GM12878 (cell line): ENCODE data around the gene ARHGAP26. TPM values are rescaled to one million over a fixed set of nuclear protein-coding genes. Genes with fewer than 3 reads are reported as not detected.

Experiments used
- ATAC-seq: fragments of 200-7000 bp; cut with Tn5 transposase; 3 replicates; pipeline ENCODE4 v1.9.1; 2020; ENCODE audit warnings: mild to moderate bottlenecking, moderate library complexity
- BruUV-seq: library from RNA; stranded (reverse); fragments of 400-500 nt; replicated peaks from 2 replicates; lab custom pipeline; 2021; lab: Mats Ljungman, UMichigan
- CTCF ChIA-PET: fragments of 300-600 bp; sonication (Branson Sonifier 250); formaldehyde crosslinking; extraction: SDS; loops from one replicate; lab custom pipeline; 2021; ENCODE audit warnings: inconsistent platforms; lab: Yijun Ruan, JAX
- POLR2A ChIA-PET: fragments of 350-600 bp; formaldehyde crosslinking; extraction: SDS; loops from one replicate; lab custom pipeline; 2021; ENCODE audit warnings: inconsistent platforms; lab: Charles Lee
- RAD21 ChIA-PET: fragments of 300-600 bp; sonication (Branson Sonifier 250); formaldehyde crosslinking; loops from one replicate; lab custom pipeline; 2023; ENCODE audit warnings: antibody characterized with exemption; ENCODE audit not compliant: unreplicated experiment; lab: Charles Lee
- SMC1A ChIA-PET: fragments of 300-600 bp; sonication (Branson Sonifier 250); formaldehyde crosslinking; loops from one replicate; lab custom pipeline; 2023; ENCODE audit not compliant: unreplicated experiment, uncharacterized antibody; lab: Charles Lee
- DNase-seq: peaks from one replicate; pipeline ENCODE4 v3.0.0-alpha.2; 2011; ENCODE audit warnings: low read depth, low spot score
- FAIRE-seq: peaks from 3 replicates; lab custom pipeline; 2011; peaks lifted over from hg19 to GRCh38; lab: Jason Lieb, UNC
- H2AFZ ChIP-seq: 2 replicates; pipeline ENCODE4 v1.6.0; 2011; ENCODE audit warnings: low read depth, low read length, control low read depth; ENCODE audit not compliant: control insufficient read depth
- H3K27ac ChIP-seq: 2 replicates; pipeline ENCODE4 v1.5.1; 2011; ENCODE audit warnings: control low read depth; ENCODE audit not compliant: control insufficient read depth, insufficient read depth
- H3K27me3 ChIP-seq, 2 experiments: replicated peaks in 1 of 2; 2 replicates each; pipeline versions ENCODE4 v1.6.0 to v1.6.1; 2011; ENCODE audit warnings: low read length in 1 of 2; ENCODE audit not compliant: control insufficient read depth in 2 of 2, insufficient read depth in 2 of 2
- H3K36me3 ChIP-seq, 2 experiments: 2 replicates each; pipeline ENCODE4 v1.5.1; 2011; ENCODE audit warnings: low read length in 1 of 2; ENCODE audit not compliant: control insufficient read depth in 2 of 2, insufficient read depth in 2 of 2
- H3K4me1 ChIP-seq: 2 replicates; pipeline ENCODE4 v1.6.1; 2011; ENCODE audit warnings: mild to moderate bottlenecking, low read length, moderate library complexity, mixed read lengths; ENCODE audit not compliant: control insufficient read depth, insufficient read depth
- H3K4me2 ChIP-seq: 2 replicates; pipeline ENCODE4 v1.6.0; 2011; ENCODE audit warnings: control low read depth; ENCODE audit not compliant: control insufficient read depth, insufficient read depth
- H3K4me3 ChIP-seq: fragments of 200-600 bp; sonication (generic); 2 replicates; pipeline ENCODE4 v1.5.1; 2016
- H3K79me2 ChIP-seq: 2 replicates; pipeline ENCODE4 v1.6.0; 2011; ENCODE audit warnings: low read length; ENCODE audit not compliant: control insufficient read depth, insufficient read depth
- H3K9ac ChIP-seq: 2 replicates; pipeline ENCODE4 v1.8.0; 2011; ENCODE audit warnings: low read length, control low read depth, mixed read lengths; ENCODE audit not compliant: control insufficient read depth, insufficient read depth
- H3K9me3 ChIP-seq: replicated peaks from 3 replicates; pipeline ENCODE4 v1.5.1; 2011; ENCODE audit warnings: mild to moderate bottlenecking, low read length; ENCODE audit not compliant: control insufficient read depth, insufficient read depth
- H4K20me1 ChIP-seq: 2 replicates; pipeline ENCODE4 v1.6.0; 2011; ENCODE audit not compliant: control insufficient read depth, insufficient read depth
- CBFB ChIP-seq: IDR thresholded peaks from 2 replicates; pipeline ENCODE4 v1.6.1; 2016; ENCODE audit warnings: antibody characterized with exemption, low read depth
- EP300 ChIP-seq, 2 experiments: fragments of 150-350 bp in 1 of 2; IDR thresholded peaks; 2 replicates each; pipeline ENCODE4 v1.6.1; 2011 to 2012; ENCODE audit warnings: low read depth in 2 of 2, low read length in 2 of 2, borderline replicate concordance in 1 of 2, improper control_type of control experiment in 1 of 2, inconsistent platforms in 1 of 2; ENCODE audit not compliant: control insufficient read depth in 1 of 2
- NRF1 ChIP-seq: conservative IDR thresholded peaks from 2 replicates; pipeline ENCODE4 v1.6.1; 2011; ENCODE audit warnings: mild to moderate bottlenecking, low read depth, low read length, improper control_type of control experiment
- RFX5 ChIP-seq: IDR thresholded peaks from 2 replicates; pipeline ENCODE4 v1.6.1; 2011; ENCODE audit warnings: low read depth, low read length, improper control_type of control experiment
- SIX5 ChIP-seq: IDR thresholded peaks from 2 replicates; pipeline ENCODE4 v1.6.1; 2011; ENCODE audit warnings: mild to moderate bottlenecking, low read depth, low read length, moderate library complexity; ENCODE audit not compliant: severe bottlenecking
- ZBED1 ChIP-seq: IDR thresholded peaks from 2 replicates; pipeline ENCODE4 v1.6.1; 2016; ENCODE audit warnings: borderline replicate concordance
- WGBS: methylation state at CpG from one replicate; pipeline ENCODE4 v1.1.6; 2016; ENCODE audit warnings: low lambda C conversion rate; ENCODE audit not compliant: insufficient replicate concordance, insufficient coverage; ENCODE audit errors: missing lambda C conversion rate; 5-methylcytosine and 5-hydroxymethylcytosine counted together
- in situ Hi-C: fragments of 300-500 bp; cut with MboI; formaldehyde crosslinking; loops from 9 replicates; pipeline ENCODE4 v1.14.3; 2018; ENCODE audit warnings: mixed read lengths
- intact Hi-C: fragments of 100-400 bp; cut with micrococcal nuclease; formaldehyde crosslinking; loops from one replicate; pipeline ENCODE4 v1.14.2; 2022; ENCODE audit not compliant: unreplicated experiment
- polyA plus RNA-seq, 11 experiments: library from polyadenylated mRNA; depleted of rRNA in 4 of 11; unstranded in 6 of 11; stranded (reverse) in 5 of 11; fragments of >200 nt; fragmentation: Nextera tagmentation in 4 of 11; fragmentation: Illumina TruSeq in 1 of 11; extraction: Ambion mirVana in 4 of 11; extraction: Trizol in 1 of 11; gene quantifications; 1 replicate in 1 of 11; 2 replicates in 10 of 11; pipeline versions ENCODE4 v1.2.1 to v1.2.3, GENCODE V29; 2011 to 2016; ENCODE audit warnings: inconsistent platforms in 2 of 11, missing spikeins in 2 of 11, low read depth in 1 of 11
- total RNA-seq, 4 experiments: library from RNA; depleted of rRNA in 3 of 4; stranded (reverse); fragments of >200 nt in 3 of 4; fragmentation: Illumina TruSeq in 1 of 4; extraction: Trizol in 1 of 4; gene quantifications; 2 replicates each; pipeline versions ENCODE4 v1.2.1 to v1.2.3, GENCODE V29; 2013 to 2021
- TF ChIP-seq, protein P1 (sequence below): fragments of 450-650 bp; IDR thresholded peaks from 2 replicates; pipeline ENCODE4 v1.6.1; 2014; ENCODE audit warnings: mild to moderate bottlenecking
- TF ChIP-seq, protein P2 (sequence below): IDR thresholded peaks from 2 replicates; pipeline ENCODE4 v1.6.1; 2012; ENCODE audit warnings: low read depth, low read length, improper control_type of control experiment
- TF ChIP-seq, protein P3 (sequence below): fragments of 450-650 bp; IDR thresholded peaks from 2 replicates; pipeline ENCODE4 v1.6.1; 2016; ENCODE audit warnings: mild to moderate bottlenecking

The ARHGAP26 gene
- total and polyA plus RNA-seq, 10 of the 15 experiments (the other 5 are each of a cell fraction or from before 2014, with no cell fraction given), result 9.4 to 41.5 (median 19.3) TPM

DNA sequence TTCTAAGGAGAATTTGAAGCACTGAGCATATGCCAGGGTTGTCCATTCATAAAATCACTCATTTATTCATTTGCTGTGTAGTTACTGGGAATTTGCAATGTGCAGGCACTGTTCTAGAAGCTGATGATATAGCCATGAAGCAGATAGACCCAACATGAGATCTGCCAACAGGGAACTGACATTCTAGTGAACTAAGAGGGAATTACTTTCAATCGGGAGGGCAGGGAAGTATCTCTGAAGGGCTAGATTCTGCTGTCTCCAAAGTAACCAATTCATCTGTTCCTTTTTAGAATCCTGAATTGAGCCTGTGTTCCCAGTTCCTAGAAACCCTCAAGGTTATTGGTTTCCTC lies 11.4 kb upstream of the ARHGAP26 start:
- no peak for TF ChIP-seq EP300 (IDR thresholded peaks at IDR 0.05; ENCODE audit: borderline replicate concordance in 1 of 2, control insufficient read depth in 1 of 2, low read depth in 2 of 2, low read length in 2 of 2)
- TF ChIP-seq, protein P1, sequence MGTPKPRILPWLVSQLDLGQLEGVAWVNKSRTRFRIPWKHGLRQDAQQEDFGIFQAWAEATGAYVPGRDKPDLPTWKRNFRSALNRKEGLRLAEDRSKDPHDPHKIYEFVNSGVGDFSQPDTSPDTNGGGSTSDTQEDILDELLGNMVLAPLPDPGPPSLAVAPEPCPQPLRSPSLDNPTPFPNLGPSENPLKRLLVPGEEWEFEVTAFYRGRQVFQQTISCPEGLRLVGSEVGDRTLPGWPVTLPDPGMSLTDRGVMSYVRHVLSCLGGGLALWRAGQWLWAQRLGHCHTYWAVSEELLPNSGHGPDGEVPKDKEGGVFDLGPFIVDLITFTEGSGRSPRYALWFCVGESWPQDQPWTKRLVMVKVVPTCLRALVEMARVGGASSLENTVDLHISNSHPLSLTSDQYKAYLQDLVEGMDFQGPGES, result no peak
- TF ChIP-seq NRF1, result no peak
- TF ChIP-seq, protein P2, sequence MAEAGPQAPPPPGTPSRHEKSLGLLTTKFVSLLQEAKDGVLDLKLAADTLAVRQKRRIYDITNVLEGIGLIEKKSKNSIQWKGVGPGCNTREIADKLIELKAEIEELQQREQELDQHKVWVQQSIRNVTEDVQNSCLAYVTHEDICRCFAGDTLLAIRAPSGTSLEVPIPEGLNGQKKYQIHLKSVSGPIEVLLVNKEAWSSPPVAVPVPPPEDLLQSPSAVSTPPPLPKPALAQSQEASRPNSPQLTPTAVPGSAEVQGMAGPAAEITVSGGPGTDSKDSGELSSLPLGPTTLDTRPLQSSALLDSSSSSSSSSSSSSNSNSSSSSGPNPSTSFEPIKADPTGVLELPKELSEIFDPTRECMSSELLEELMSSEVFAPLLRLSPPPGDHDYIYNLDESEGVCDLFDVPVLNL, result no peak
- TF ChIP-seq SIX5, result no peak
- no peak for TF ChIP-seq RFX5
- TF ChIP-seq, protein P3, sequence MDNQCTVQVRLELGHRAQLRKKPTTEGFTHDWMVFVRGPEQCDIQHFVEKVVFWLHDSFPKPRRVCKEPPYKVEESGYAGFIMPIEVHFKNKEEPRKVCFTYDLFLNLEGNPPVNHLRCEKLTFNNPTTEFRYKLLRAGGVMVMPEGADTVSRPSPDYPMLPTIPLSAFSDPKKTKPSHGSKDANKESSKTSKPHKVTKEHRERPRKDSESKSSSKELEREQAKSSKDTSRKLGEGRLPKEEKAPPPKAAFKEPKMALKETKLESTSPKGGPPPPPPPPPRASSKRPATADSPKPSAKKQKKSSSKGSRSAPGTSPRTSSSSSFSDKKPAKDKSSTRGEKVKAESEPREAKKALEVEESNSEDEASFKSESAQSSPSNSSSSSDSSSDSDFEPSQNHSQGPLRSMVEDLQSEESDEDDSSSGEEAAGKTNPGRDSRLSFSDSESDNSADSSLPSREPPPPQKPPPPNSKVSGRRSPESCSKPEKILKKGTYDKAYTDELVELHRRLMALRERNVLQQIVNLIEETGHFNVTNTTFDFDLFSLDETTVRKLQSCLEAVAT, result no peak
- no peak for TF ChIP-seq ZBED1
- TF ChIP-seq CBFB, result no peak
- no peak overlapping the region for H3K4me2 ChIP-seq
- H4K20me1 ChIP-seq, result no peaks in the 10 kb centered on the region
- intact Hi-C loops, result no loop called here
- DNase-seq, result no peak
- ATAC-seq, result no peak
- FAIRE-seq, result no peak
- H3K79me2 ChIP-seq, result no peaks in the 10 kb centered on the region
- no peaks in the 10 kb centered on the region for H3K4me1 ChIP-seq
- H3K27me3 ChIP-seq, result no peaks in the 10 kb centered on the region; a peak in 1 of 4 replicates
- no peak overlapping the region for H3K9ac ChIP-seq
- ChIA-PET POLR2A (interaction anchor here (0.6 kb wide), 1 partner anchor 1075 kb away, joined by 3 read pairs; no protein-coding TSS in a partner anchor), RAD21 (no interaction called here), SMC1A (interaction anchor here (1.7 kb wide), 1 partner anchor 8 kb away, joined by 3 read pairs; no protein-coding TSS in a partner anchor), CTCF (interaction anchor here (2.2 kb wide), 1 partner anchor 11 kb away, joined by 7 read pairs; no protein-coding TSS in a partner anchor)
- no peak overlapping the region for H3K27ac ChIP-seq
- H2AFZ ChIP-seq, result no peak overlapping the region
- in situ Hi-C loops, result no loop called here
- H3K36me3 ChIP-seq, result no peaks in the 10 kb centered on the region
- no TSS peak for BruUV-seq
- H3K9me3 ChIP-seq, result no peaks in the 10 kb centered on the region
- 19% methylated on average over 1 of the region's 1 CpG for WGBS
- H3K4me3 ChIP-seq, result no peak overlapping the region
